ENCODE measurements around the gene UBL7. TPM values are rescaled to one million over a fixed set of nuclear protein-coding genes. Genes with fewer than 3 reads are reported as not detected.

The UBL7 gene
- total RNA-seq, 1 experiment from 2014 or later: 65.3 TPM

- H3K27ac ChIP-seq (ENCODE audit: low read depth, low read length): no peak overlapping the region
- POLR2A ChIA-PET: interaction anchor here (1.4 to 2.1 kb wide), 2 partner anchors 10 to 25 kb away, joined by 3 to 6 read pairs; no protein-coding TSS in a partner anchor
Measured at GRCh38 chr15:74430510-74430951, 30.4 kb downstream of the UBL7 start.

More at GRCh38 chr15:74430510-74430951, 30.4 kb downstream of the UBL7 start:
- Histone ChIP-seq H3K4me1 (ENCODE audit: control insufficient read depth in 1 of 2, insufficient read depth in 2 of 2, low read length in 2 of 2) (peaks cover 18 to 81% of the 10 kb centered on the region in 2 experiments), H3K27me3 (ENCODE audit: insufficient read depth, low read length) (no peaks in the 10 kb centered on the region), H3K9ac (ENCODE audit: low read length) (no peak overlapping the region), H2AFZ (ENCODE audit: low read depth, low read length, poor library complexity, severe bottlenecking) (no peak overlapping the region), H3K4me2 (ENCODE audit: low read length) (peak overlapping the region; percentile 10; the same call in 1 of the 2 replicates), H3K4me3 (replicated peaks in 1 of 2; ENCODE audit: low read depth in 1 of 2, low read length in 2 of 2) (no peak overlapping the region), H3K9me2 (ENCODE audit: insufficient read depth) (no peaks in the 10 kb centered on the region), H3K9me3 (ENCODE audit: control insufficient read depth in 1 of 2, insufficient read depth in 1 of 2, low read depth in 1 of 2, low read length in 2 of 2) (no peaks in the 10 kb centered on the region), H3K36me3 (ENCODE audit: control insufficient read depth in 1 of 2, insufficient read depth in 2 of 2, low read length in 2 of 2) (peaks cover 0 to 3% of the 10 kb centered on the region in 2 experiments; a peak in 1 of 4 replicates), H4K20me1 (ENCODE audit: insufficient read depth) (no peaks in the 10 kb centered on the region), H3K79me2 (ENCODE audit: insufficient read depth, low read length) (peaks cover 81% of the 10 kb centered on the region)
- ATAC-seq (no peak), DNase-seq (ENCODE audit: low read depth, low spot score) (no peak)
- ChIA-PET CTCF (no interaction called here), RAD21 (ENCODE audit: low non-redundant PET in 1 of 2, low total read pairs in 2 of 2, uncharacterized antibody in 2 of 2, unreplicated experiment in 2 of 2) (no interaction called here)
- intact Hi-C loops (cut with micrococcal nuclease): no loop called here
- BruUV-seq (replicated peaks): no TSS peak
- TF ChIP-seq SRF (IDR thresholded peaks at IDR 0.05; ENCODE audit: low read depth) (no peak), CTCF (IDR thresholded peaks at IDR 0.05 in 2 of 3, conservative IDR thresholded peaks at IDR 0.05 in 1 of 3; ENCODE audit: borderline replicate concordance in 1 of 3, insufficient read depth in 1 of 3, low read depth in 2 of 3, low read length in 2 of 3) (no peak), ZBTB33 (IDR thresholded peaks at IDR 0.05; ENCODE audit: extremely low read depth, insufficient replicate concordance, low read length) (no peak), YY1 (IDR thresholded peaks at IDR 0.05; ENCODE audit: extremely low read depth, insufficient replicate concordance, low read depth, low read length) (no peak)
